Measurements from ENCODE around the gene ZNF804A.

The ZNF804A gene

GRCh38 chr2:184847331-184847730 lies 249.0 kb downstream of the ZNF804A start:
- Histone ChIP-seq H3K4me1 (ENCODE audit: control insufficient read depth, low read length) (peaks cover 4% of the 10 kb centered on the region; the same call in 1 of the 2 replicates), H3K27me3 (ENCODE audit: control insufficient read depth, low read length) (no peaks in the 10 kb centered on the region), H4K20me1 (ENCODE audit: control insufficient read depth, insufficient read depth, low read depth, low read length) (no peaks in the 10 kb centered on the region), H3F3A (ENCODE audit: control insufficient read depth, insufficient read depth) (no peaks in the 10 kb centered on the region), H3K79me2 (ENCODE audit: control insufficient read depth, low read length) (no peaks in the 10 kb centered on the region), H3K4me3 (ENCODE audit: low read length) (no peak overlapping the region), H3K4me2 (ENCODE audit: low read length) (no peak overlapping the region), H3K9me3 (ENCODE audit: control insufficient read depth, insufficient read depth, low read length) (0 out of 2 replicates have a peak, but pooled peaks cover 5% of the 10 kb centered on the region), H3K36me3 (ENCODE audit: control insufficient read depth, low read length) (no peaks in the 10 kb centered on the region), H3K27ac (ENCODE audit: low read depth, low read length) (no peak overlapping the region), H3K9me2 (replicated peaks; ENCODE audit: control insufficient read depth, low read length) (no peaks in the 10 kb centered on the region)
- TF ChIP-seq CTCF (IDR thresholded peaks at IDR 0.05; ENCODE audit: low read depth, low read length, poor library complexity, severe bottlenecking) (no peak), EZH2phosphoT487 (IDR thresholded peaks at IDR 0.05; ENCODE audit: borderline replicate concordance, low read length) (no peak)

GRCh38 chr2:184849516-184849915 lies 251.2 kb downstream of the ZNF804A start:
- H3K79me2 ChIP-seq (ENCODE audit: control insufficient read depth, low read length) = no peaks in the 10 kb centered on the region
- no peaks in the 10 kb centered on the region for H3K27me3 ChIP-seq (ENCODE audit: control insufficient read depth, low read length)
- TF ChIP-seq EZH2phosphoT487 (IDR thresholded peaks at IDR 0.05; ENCODE audit: borderline replicate concordance, low read length) = no peak

GRCh38 chr2:184851576-184851975 lies 253.2 kb downstream of the ZNF804A start:
- H3K4me2 ChIP-seq (ENCODE audit: low read length) = no peak overlapping the region
- H3K4me1 ChIP-seq (ENCODE audit: control insufficient read depth, low read length) = no peaks in the 10 kb centered on the region
- H3K4me3 ChIP-seq (ENCODE audit: low read length) = no peak overlapping the region
- H3K79me2 ChIP-seq (ENCODE audit: control insufficient read depth, low read length) = no peaks in the 10 kb centered on the region
- H3K9me2 ChIP-seq (replicated peaks; ENCODE audit: control insufficient read depth, low read length) = no peaks in the 10 kb centered on the region
- no peaks in the 10 kb centered on the region for H3K27me3 ChIP-seq (ENCODE audit: control insufficient read depth, low read length)
- TF ChIP-seq CTCF (IDR thresholded peaks at IDR 0.05; ENCODE audit: low read depth, low read length, poor library complexity, severe bottlenecking) (no peak), EZH2phosphoT487 (IDR thresholded peaks at IDR 0.05; ENCODE audit: borderline replicate concordance, low read length) (no peak)
- no peaks in the 10 kb centered on the region for H3F3A ChIP-seq (ENCODE audit: control insufficient read depth, insufficient read depth)
- no peaks in the 10 kb centered on the region for H4K20me1 ChIP-seq (ENCODE audit: control insufficient read depth, insufficient read depth, low read depth, low read length)
- H3K36me3 ChIP-seq (ENCODE audit: control insufficient read depth, low read length) = no peaks in the 10 kb centered on the region
- H3K9me3 ChIP-seq (ENCODE audit: control insufficient read depth, insufficient read depth, low read length) = 0 out of 2 replicates have a peak, but pooled peaks cover 5% of the 10 kb centered on the region
- no peak overlapping the region for H3K27ac ChIP-seq (ENCODE audit: low read depth, low read length)

More at GRCh38 chr2:184849516-184849915, 251.2 kb downstream of the ZNF804A start:
- Histone ChIP-seq H3K27ac (ENCODE audit: low read depth, low read length) (no peak overlapping the region), H3F3A (ENCODE audit: control insufficient read depth, insufficient read depth) (no peaks in the 10 kb centered on the region), H3K4me1 (ENCODE audit: control insufficient read depth, low read length) (peaks cover 4% of the 10 kb centered on the region; the same call in 1 of the 2 replicates), H3K9me2 (replicated peaks; ENCODE audit: control insufficient read depth, low read length) (no peaks in the 10 kb centered on the region), H3K36me3 (ENCODE audit: control insufficient read depth, low read length) (no peaks in the 10 kb centered on the region), H3K9me3 (ENCODE audit: control insufficient read depth, insufficient read depth, low read length) (0 out of 2 replicates have a peak, but pooled peaks cover 5% of the 10 kb centered on the region), H3K4me3 (ENCODE audit: low read length) (no peak overlapping the region), H3K4me2 (ENCODE audit: low read length) (no peak overlapping the region), H4K20me1 (ENCODE audit: control insufficient read depth, insufficient read depth, low read depth, low read length) (no peaks in the 10 kb centered on the region)

- no peak overlapping the region for H3K4me2 ChIP-seq (ENCODE audit: low read length)
- H3K4me1 ChIP-seq (ENCODE audit: control insufficient read depth, low read length) = no peaks in the 10 kb centered on the region
- no peaks in the 10 kb centered on the region for H3K9me2 ChIP-seq (replicated peaks; ENCODE audit: control insufficient read depth, low read length)
- H4K20me1 ChIP-seq (ENCODE audit: control insufficient read depth, insufficient read depth, low read depth, low read length) = no peaks in the 10 kb centered on the region
- no peaks in the 10 kb centered on the region; the same call in 1 of the 2 replicates for H3K36me3 ChIP-seq (ENCODE audit: control insufficient read depth, low read length)
- TF ChIP-seq CTCF (IDR thresholded peaks at IDR 0.05; ENCODE audit: low read depth, low read length, poor library complexity, severe bottlenecking) (no peak), EZH2phosphoT487 (IDR thresholded peaks at IDR 0.05; ENCODE audit: borderline replicate concordance, low read length) (no peak)
- H3K9me3 ChIP-seq (ENCODE audit: control insufficient read depth, insufficient read depth, low read length) = peaks cover 14% of the 10 kb centered on the region; the same call in 1 of the 2 replicates
- H3K27me3 ChIP-seq (ENCODE audit: control insufficient read depth, low read length) = no peaks in the 10 kb centered on the region
- H3F3A ChIP-seq (ENCODE audit: control insufficient read depth, insufficient read depth) = no peaks in the 10 kb centered on the region
- no peaks in the 10 kb centered on the region for H3K79me2 ChIP-seq (ENCODE audit: control insufficient read depth, low read length)
- no peak overlapping the region for H3K27ac ChIP-seq (ENCODE audit: low read depth, low read length)
- H3K4me3 ChIP-seq (ENCODE audit: low read length) = no peak overlapping the region
Measured at GRCh38 chr2:184859187-184859586, 260.9 kb downstream of the ZNF804A start.
